Anterior cingulate cortex (tissue), 58 donors: ENCODE data around the gene RASSF9.

Experiments
- DNase-seq, 58 donors: peaks; one replicate each; lab custom pipeline; 2025; lab: John Stamatoyannopoulos, UW

RASSF9 gene

DNA sequence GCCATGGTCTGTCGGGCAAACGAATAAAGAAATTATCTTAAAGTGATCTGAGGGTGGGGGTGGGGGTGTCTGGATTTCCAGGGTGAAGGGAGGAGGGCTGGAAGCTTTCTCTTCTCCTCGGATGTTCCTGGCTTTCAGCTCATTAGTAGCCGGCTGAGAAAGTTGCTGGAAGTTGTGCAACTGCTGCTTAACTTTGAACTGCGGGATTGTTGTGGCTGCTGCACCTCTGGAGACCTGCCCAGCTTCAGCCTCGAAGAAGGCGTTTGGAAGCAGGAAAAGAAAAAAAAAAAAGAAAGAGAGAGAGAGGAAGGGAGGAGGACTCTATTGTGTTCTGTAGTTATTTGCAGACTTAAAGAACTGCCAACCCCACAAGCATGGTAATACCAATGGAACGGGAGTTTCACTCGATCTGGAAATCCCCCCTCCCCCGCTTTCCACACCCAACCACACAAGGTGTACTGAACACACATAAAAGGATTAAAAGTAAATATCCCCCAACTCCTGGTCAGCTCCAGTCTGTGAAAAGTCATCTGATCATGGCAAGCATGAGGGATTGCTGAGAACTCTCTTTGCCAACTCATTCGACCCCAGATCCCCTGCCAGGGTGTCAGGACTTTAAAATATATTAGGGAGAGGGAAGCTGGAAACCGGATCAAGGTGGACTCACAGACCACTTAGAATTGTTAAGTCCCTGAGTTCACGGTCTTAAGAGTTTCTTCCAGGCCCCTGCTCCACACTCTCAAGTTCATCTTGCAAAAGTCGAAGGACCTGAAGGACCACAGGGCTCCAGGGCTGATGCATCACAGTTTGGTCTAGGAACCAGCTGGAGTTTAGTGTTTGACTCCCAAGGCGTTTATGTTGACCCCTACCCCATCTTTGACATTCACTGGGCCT, at the start of gene RASSF9:
Gene RASSF9 (minus strand): TSS at position 213 of the 894 bp plus-strand sequence. CDS start 208 bp downstream, at position 5.
- peak in 14 of 58 donors; percentile 2 to 39 (median 10) for DNase-seq

DNA sequence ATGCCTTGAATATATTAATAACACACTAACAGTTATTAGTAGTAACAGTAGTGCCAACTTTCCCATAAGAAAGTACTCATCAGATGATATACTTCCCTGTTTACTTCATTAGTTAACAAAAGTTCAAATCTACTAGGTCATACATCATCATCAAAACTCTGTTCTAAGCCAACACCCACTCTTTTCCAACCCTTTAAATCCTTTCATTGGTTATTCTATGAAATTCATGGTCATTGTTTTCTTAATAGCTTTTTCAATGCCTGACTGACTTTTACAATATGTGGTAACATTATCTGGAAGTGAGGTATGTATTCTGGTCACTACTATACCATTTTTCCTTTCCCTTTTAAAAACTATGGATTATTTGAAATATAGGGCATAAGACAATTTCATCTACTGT, 47.6 kb upstream of the RASSF9 start:
- no peak for DNase-seq

GRCh38 chr12:85877459-85877858, 41.2 kb upstream of the RASSF9 start:
- DNase-seq: no peak

- no peak for DNase-seq
These were observed 37.8 kb upstream of the RASSF9 start, which contains the start of gene NTS for GRCh38 chr12:85874031-85874461. Gene NTS (plus strand): TSS chr12:85874295. CDS start chr12:85874404, 109 bp downstream.

DNA sequence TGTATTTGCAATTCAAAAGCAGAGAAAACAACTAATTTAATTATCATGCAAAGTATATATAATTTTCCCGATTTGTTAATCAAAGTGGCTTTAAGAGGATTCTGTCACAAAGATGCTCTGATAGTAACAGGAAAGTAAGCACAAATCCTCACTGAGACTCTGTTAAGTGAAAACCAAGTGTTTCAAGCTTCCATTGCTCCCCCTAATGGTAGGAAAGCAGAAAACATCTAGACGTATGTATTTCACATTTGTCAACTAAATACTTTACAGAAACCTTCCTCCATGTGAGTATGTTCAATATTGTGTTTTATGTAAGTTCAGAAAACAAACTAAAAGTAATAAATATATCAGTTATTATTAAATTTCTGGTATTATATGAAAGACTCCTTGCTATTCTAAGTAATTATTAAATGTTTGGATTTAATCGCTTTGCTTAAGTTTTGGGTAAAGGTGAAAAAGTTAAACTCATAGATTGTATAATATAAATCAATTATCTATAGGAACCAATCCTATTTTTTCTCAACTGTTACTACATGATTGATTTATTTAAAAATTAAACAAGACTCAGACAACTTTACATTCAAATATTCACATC, 36.4 kb upstream of the RASSF9 start:
- peak in 2 of 58 donors; percentile 4 to 29 for DNase-seq

- DNase-seq: peak in 1 of 58 donors; percentile 2
These were observed 31.0 kb upstream of the RASSF9 start for GRCh38 chr12:85866986-85867776.

- DNase-seq: no peak
These were observed 29.7 kb upstream of the RASSF9 start for GRCh38 chr12:85865890-85866289.

- no peak for DNase-seq
These were observed 20.8 kb upstream of the RASSF9 start for GRCh38 chr12:85856966-85857365.

DNA sequence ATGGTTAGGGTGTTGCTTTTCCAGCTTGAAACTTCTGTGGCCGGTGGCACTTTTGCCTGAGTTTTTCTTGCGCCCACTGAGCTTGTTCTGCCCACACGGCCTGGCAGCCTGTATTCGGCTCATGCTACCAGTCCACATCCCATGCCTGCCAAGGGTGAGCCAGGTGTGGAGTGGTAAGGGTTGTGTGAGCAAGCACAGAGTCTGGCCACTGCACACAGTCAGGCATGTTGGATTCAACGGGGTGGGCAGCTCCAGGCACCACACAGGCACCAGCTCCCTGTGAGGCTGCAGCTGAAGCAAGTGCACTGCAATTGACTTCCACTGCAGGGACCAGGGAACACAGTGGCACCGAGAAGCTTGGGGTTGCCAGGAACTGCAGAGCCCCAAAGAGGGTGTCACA, 19.1 kb upstream of the RASSF9 start:
- DNase-seq: no peak

DNA sequence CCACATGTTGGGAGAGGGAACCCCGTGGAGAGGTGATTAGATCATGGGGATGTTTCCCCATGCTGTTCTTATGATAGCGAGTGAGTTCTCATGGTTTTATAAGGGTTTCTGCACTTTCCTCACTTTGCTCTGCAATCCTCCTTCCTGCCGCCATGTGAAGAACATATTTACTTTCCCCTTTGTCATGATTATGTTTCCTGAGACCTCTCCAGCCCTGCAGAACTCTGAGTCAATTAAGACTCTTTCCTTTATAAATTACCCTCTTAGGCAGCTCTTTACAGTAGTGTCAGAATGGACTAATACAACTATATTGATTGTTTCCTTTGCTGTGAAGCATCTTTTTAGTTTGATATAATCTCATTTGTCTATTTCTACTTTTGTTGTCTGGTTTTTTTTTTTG, 13.1 kb upstream of the RASSF9 start:
- DNase-seq: no peak

DNA sequence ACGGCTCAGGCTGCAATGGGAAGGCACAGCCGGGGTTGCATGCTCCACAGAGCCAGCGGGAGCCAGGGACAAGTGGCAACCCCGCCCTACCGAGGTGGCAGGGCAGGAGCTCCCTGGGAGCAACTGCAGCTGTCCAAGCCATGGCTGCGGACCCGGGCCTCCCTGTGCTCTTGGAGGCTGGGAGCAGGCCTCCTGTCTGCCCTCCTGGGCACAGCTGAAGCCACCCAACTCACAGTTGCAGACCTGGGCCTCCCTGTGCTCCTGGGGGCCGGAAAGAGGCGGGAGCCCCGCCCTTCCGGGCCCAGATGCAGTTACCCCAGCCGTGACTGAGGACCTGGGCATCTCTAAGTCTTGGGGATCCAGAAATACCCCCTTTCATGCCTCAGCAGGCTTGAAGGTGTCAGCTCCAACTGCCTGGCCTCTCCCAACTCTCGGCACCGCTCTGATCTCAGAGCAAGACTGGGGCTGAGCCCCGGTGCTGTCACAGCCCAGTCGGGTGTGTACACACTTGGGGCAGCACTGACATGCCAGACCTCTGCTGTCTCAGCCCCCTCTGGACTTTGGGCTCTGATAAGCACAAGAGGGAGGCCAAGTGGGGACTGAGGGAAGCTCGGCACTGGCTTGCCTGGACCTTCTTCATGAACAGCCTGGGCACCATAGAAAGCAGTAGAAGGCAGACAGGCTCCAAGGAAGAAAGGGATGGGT, 7.5 kb upstream of the RASSF9 start:
- DNase-seq: no peak

DNA sequence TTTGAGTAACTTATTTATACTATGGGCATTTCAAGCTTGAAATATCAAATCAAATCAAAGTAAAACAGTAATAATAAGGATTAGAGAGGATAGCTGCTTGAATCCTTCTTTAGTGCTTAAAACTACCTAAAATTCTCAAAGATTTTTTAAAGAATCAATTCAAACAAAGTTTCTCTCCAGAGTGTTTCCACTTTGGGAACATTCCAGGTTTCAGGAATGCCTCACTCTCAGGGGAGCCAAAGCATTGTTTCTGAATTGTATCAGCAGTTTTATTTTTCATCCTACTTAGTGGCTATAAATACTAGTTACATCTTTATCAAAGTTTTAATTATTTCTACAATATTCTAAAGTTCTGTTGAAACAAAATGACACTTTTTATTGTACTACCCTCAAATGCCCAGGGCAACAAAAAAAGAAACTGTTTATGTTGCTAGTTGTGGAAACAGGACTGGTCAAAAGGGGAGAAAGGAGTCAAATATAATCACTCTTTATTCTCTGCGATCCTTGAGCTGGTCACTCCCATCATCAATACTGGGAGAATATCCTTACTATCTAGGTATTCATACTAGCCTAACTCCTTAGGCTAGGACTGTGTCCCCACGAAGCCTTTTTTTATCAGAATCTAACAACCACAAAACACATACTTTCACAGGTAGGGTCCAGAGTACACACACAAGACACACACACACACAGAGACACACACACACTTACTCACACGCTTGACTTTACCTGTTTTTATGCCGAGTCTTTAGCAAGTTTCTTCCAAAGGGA, 598 bp downstream of the RASSF9 start:
- no peak for DNase-seq

DNA sequence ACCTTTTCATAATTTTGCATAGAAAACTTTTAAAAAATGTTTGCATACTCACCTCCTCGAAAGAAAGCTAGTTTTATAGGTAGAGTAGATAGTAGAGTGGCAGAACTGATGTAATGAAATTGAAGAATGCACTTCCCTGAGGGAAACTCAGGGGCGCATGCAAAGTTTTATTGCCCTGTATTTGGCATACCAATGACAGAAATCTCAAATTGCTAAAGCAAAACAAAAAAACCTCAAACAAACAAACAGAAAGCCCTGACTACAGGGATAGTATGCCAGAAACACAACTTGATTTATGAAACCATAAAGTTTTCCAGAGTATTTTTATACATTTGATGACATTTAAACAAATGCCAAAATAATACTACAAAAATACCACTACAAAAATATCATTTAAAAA, 1.8 kb downstream of the RASSF9 start:
- no peak for DNase-seq

GRCh38 chr12:85833579-85833978, 2.6 kb downstream of the RASSF9 start:
- no peak for DNase-seq

DNA sequence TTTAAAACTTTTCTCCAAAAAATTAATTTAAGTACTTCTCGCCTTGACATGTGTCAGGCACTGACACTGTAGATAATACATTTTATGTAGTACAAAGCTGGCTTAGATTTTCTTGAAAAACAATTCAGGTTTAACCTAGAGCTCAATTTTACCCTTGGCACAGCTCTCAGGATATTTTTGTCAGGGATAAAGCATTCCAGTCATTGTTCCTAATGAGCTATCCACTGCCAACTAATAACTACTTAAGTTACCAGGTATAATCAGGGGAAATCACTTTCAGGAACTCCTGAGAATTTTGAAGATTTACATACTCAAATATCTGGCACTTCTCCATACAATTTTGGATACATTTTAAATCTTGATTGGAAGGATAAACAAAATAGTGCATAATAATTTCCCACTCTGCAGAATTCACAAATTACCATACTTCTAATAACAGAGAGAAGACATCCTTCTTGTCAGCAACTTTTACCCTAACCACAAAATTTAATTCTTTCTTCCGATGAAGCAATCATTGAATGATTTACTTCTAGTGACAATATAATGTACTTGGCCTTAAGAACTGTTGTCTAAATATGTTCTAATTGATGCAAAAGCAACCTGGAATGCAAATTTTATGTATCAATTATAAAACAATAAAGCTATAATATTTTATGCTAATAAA, 4.8 kb downstream of the RASSF9 start:
- no peak for DNase-seq

DNA sequence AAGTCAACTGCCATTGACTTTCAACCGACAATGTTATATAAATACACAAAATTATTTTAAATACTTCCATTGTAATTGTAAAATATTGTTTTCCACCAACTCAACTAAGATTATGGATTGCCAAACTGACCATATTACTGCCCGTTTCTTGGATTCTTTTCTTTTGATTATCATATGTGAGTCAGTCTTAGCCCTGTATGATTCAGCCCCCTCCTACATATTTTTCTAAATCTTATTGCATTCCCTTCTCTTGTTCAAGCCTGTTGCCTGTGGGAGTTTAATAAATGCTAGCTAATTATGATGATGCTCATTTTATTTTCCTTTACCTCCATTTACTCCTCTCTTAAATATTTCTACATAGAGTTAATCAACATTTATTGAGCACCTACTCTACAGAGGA, 6.8 kb downstream of the RASSF9 start:
- DNase-seq: no peak

DNA sequence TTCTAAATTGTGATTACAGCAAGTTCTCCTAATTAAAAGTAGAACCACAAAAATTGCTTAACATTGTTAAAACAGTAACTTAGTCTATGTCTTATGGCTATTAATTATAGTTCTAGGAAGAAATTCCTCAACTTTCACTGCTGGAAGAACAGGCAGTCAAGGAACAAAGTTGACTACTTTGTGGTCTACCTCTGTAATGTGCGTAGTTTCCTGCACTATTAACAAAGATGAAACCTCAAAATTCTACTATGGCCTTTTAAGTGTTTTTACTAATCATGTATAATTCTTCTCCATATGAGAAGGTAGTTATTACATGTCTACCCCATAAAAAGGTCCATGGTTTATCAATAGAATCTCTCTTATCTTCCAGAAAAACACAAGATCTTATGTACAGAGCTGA, 7.6 kb downstream of the RASSF9 start:
- no peak for DNase-seq

DNA sequence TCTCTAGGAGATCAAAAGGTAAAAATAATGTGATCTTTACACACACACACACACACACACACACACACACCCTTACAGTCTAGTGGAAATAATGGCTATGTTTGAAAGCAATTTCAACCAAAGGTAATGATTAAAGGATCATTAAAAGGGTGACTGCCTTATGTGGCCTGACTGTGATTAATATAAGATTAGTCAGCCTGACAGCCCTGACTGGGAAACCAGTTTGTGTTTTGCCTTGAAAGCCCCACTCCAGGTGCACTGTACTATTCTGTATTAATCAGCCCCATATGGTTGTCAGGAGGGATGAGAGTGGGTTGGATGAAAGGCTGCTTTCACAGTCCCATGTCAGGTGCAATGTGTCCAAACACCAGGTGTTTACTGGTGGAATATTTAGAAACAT, 10.5 kb downstream of the RASSF9 start:
- no peak for DNase-seq
